Measurements from ENCODE around the gene CNP.
A peak's percentile ranks its signal among the peaks of the same experiment; 100 is the strongest.
"Not testable (repeated sequence)": the region's sequence is repeated elsewhere in the genome, so short reads cannot be mapped to it uniquely, and the experiment has no call there.

The CNP gene

GRCh38 chr17:42016941-42017865, 50.6 kb downstream of the CNP start, which contains the start of gene DNAJC7:
TSS of gene DNAJC7 (minus strand) at chr17:42017439. CDS start at chr17:42017416, 23 bp downstream.
- Histone ChIP-seq H3K36me3 (ENCODE audit: control insufficient read depth in 1 of 2, insufficient read depth in 2 of 2, low read length in 2 of 2) (peaks cover 2% of the 10 kb centered on the region in 2 donors), H3K4me1 (ENCODE audit: control insufficient read depth in 1 of 2, insufficient read depth in 2 of 2, low read length in 2 of 2) (peaks cover 35 to 41% of the 10 kb centered on the region in 2 donors), H3K27ac (ENCODE audit: low read depth, low read length) (peak within 1 kb of the TSS; percentile 86), H3K27me3 (ENCODE audit: control insufficient read depth in 1 of 2, insufficient read depth in 2 of 2, low read length in 2 of 2) (no peaks in the 10 kb centered on the region), H3K9me3 (ENCODE audit: control insufficient read depth in 1 of 2, low read length in 2 of 2) (no peaks in the 10 kb centered on the region), H3K9ac (ENCODE audit: low read depth in 1 of 2, low read length in 2 of 2) (peak within 1 kb of the TSS; percentile 99), H3K4me3 (ENCODE audit: low read depth in 1 of 2, low read length in 2 of 2) (peak within 1 kb of the TSS; percentile 98 to 99)

GRCh38 chr17:42017866-42018200, 51.2 kb downstream of the CNP start:
- no peaks in the 10 kb centered on the region for H3K9me3 ChIP-seq (ENCODE audit: control insufficient read depth in 1 of 2, low read length in 2 of 2)
- peak overlapping the region; percentile 86 for H3K27ac ChIP-seq (ENCODE audit: low read depth, low read length)
- H3K27me3 ChIP-seq (ENCODE audit: control insufficient read depth in 1 of 2, insufficient read depth in 2 of 2, low read length in 2 of 2), result no peaks in the 10 kb centered on the region
- peaks cover 35 to 37% of the 10 kb centered on the region in 2 donors for H3K4me1 ChIP-seq (ENCODE audit: control insufficient read depth in 1 of 2, insufficient read depth in 2 of 2, low read length in 2 of 2)
- peaks cover 5 to 9% of the 10 kb centered on the region in 2 donors for H3K36me3 ChIP-seq (ENCODE audit: control insufficient read depth in 1 of 2, insufficient read depth in 2 of 2, low read length in 2 of 2)
- peak overlapping the region; percentile 84 to 99 for H3K9ac ChIP-seq (ENCODE audit: low read depth in 1 of 2, low read length in 2 of 2)
- peak overlapping the region; percentile 98 to 99 for H3K4me3 ChIP-seq (ENCODE audit: low read depth in 1 of 2, low read length in 2 of 2)

GRCh38 chr17:42018339-42018738, 51.7 kb downstream of the CNP start:
- H3K4me1 ChIP-seq (ENCODE audit: control insufficient read depth in 1 of 2, insufficient read depth in 2 of 2, low read length in 2 of 2), result peaks cover 31 to 40% of the 10 kb centered on the region in 2 donors
- H3K9me3 ChIP-seq (ENCODE audit: control insufficient read depth in 1 of 2, low read length in 2 of 2), result no peaks in the 10 kb centered on the region
- H3K36me3 ChIP-seq (ENCODE audit: control insufficient read depth in 1 of 2, insufficient read depth in 2 of 2, low read length in 2 of 2), result peaks cover 5 to 13% of the 10 kb centered on the region in 2 donors
- peak overlapping the region; percentile 84 to 99 for H3K9ac ChIP-seq (ENCODE audit: low read depth in 1 of 2, low read length in 2 of 2)
- no peak overlapping the region for H3K27ac ChIP-seq (ENCODE audit: low read depth, low read length)
- H3K27me3 ChIP-seq (ENCODE audit: control insufficient read depth in 1 of 2, insufficient read depth in 2 of 2, low read length in 2 of 2), result no peaks in the 10 kb centered on the region
- H3K4me3 ChIP-seq (ENCODE audit: low read depth in 1 of 2, low read length in 2 of 2), result peak overlapping the region; percentile 98 to 99

GRCh38 chr17:42018988-42019387, 52.4 kb downstream of the CNP start:
- no peak overlapping the region for H3K4me3 ChIP-seq (ENCODE audit: low read depth in 1 of 2, low read length in 2 of 2)
- H3K27me3 ChIP-seq (ENCODE audit: control insufficient read depth in 1 of 2, insufficient read depth in 2 of 2, low read length in 2 of 2), result no peaks in the 10 kb centered on the region
- H3K27ac ChIP-seq (ENCODE audit: low read depth, low read length), result no peak overlapping the region
- H3K9ac ChIP-seq (ENCODE audit: low read depth in 1 of 2, low read length in 2 of 2), result no peak overlapping the region
- H3K4me1 ChIP-seq (ENCODE audit: control insufficient read depth in 1 of 2, insufficient read depth in 2 of 2, low read length in 2 of 2), result peaks cover 34 to 46% of the 10 kb centered on the region in 2 donors
- peaks cover 5 to 20% of the 10 kb centered on the region in 2 donors for H3K36me3 ChIP-seq (ENCODE audit: control insufficient read depth in 1 of 2, insufficient read depth in 2 of 2, low read length in 2 of 2)
- no peaks in the 10 kb centered on the region for H3K9me3 ChIP-seq (ENCODE audit: control insufficient read depth in 1 of 2, low read length in 2 of 2)

- H3K4me3 ChIP-seq (ENCODE audit: low read depth in 1 of 2, low read length in 2 of 2), result peak within 1 kb of the TSS; percentile 70 to 92
- peak within 1 kb of the TSS; percentile 83 to 97 for H3K9ac ChIP-seq (ENCODE audit: low read depth in 1 of 2, low read length in 2 of 2)
- H3K36me3 ChIP-seq (ENCODE audit: control insufficient read depth in 1 of 2, insufficient read depth in 2 of 2, low read length in 2 of 2), result peaks cover 5 to 23% of the 10 kb centered on the region in 2 donors
- H3K27ac ChIP-seq (ENCODE audit: low read depth, low read length), result no peak within 1 kb of the TSS
- H3K27me3 ChIP-seq (ENCODE audit: control insufficient read depth in 1 of 2, insufficient read depth in 2 of 2, low read length in 2 of 2), result no peaks in the 10 kb centered on the region
- H3K4me1 ChIP-seq (ENCODE audit: control insufficient read depth in 1 of 2, insufficient read depth in 2 of 2, low read length in 2 of 2), result peaks cover 40 to 54% of the 10 kb centered on the region in 2 donors
- no peaks in the 10 kb centered on the region for H3K9me3 ChIP-seq (ENCODE audit: control insufficient read depth in 1 of 2, low read length in 2 of 2)
Observed at GRCh38 chr17:42019509-42020404, 53.2 kb downstream of the CNP start, which contains the start of gene NKIRAS2. TSS of gene NKIRAS2 (plus strand) at chr17:42020090. CDS start at chr17:42021578, 1,488 bp downstream.

GRCh38 chr17:42020845-42021244, 54.2 kb downstream of the CNP start:
- H3K27me3 ChIP-seq (ENCODE audit: control insufficient read depth in 1 of 2, insufficient read depth in 2 of 2, low read length in 2 of 2); H3K27ac ChIP-seq (ENCODE audit: low read depth, low read length); H3K9me3 ChIP-seq (ENCODE audit: control insufficient read depth in 1 of 2, low read length in 2 of 2): not testable (repeated sequence)
- Histone ChIP-seq H3K36me3 (ENCODE audit: control insufficient read depth in 1 of 2, insufficient read depth in 2 of 2, low read length in 2 of 2) (peaks cover 5 to 23% of the 10 kb centered on the region in 2 donors), H3K9ac (ENCODE audit: low read depth in 1 of 2, low read length in 2 of 2) (peak overlapping the region; percentile 5 to 83), H3K4me3 (ENCODE audit: low read depth in 1 of 2, low read length in 2 of 2) (peak overlapping the region; percentile 70 to 92), H3K4me1 (ENCODE audit: control insufficient read depth in 1 of 2, insufficient read depth in 2 of 2, low read length in 2 of 2) (peaks cover 45 to 50% of the 10 kb centered on the region in 2 donors)

- Histone ChIP-seq H3K4me3 (ENCODE audit: low read depth in 1 of 2, low read length in 2 of 2) (no peak overlapping the region), H3K27me3 (ENCODE audit: control insufficient read depth in 1 of 2, insufficient read depth in 2 of 2, low read length in 2 of 2) (no peaks in the 10 kb centered on the region), H3K27ac (ENCODE audit: low read depth, low read length) (peak overlapping the region; percentile 47), H3K4me1 (ENCODE audit: control insufficient read depth in 1 of 2, insufficient read depth in 2 of 2, low read length in 2 of 2) (peaks cover 33% of the 10 kb centered on the region in 2 donors), H3K36me3 (ENCODE audit: control insufficient read depth in 1 of 2, insufficient read depth in 2 of 2, low read length in 2 of 2) (peaks cover 5 to 23% of the 10 kb centered on the region in 2 donors), H3K9ac (ENCODE audit: low read depth in 1 of 2, low read length in 2 of 2) (no peak overlapping the region), H3K9me3 (ENCODE audit: control insufficient read depth in 1 of 2, low read length in 2 of 2) (no peaks in the 10 kb centered on the region)
Observed at GRCh38 chr17:42023524-42024349, 57.1 kb downstream of the CNP start.

- Histone ChIP-seq H3K4me3 (ENCODE audit: low read depth in 1 of 2, low read length in 2 of 2) (no peak overlapping the region), H3K27me3 (ENCODE audit: control insufficient read depth in 1 of 2, insufficient read depth in 2 of 2, low read length in 2 of 2) (no peaks in the 10 kb centered on the region), H3K36me3 (ENCODE audit: control insufficient read depth in 1 of 2, insufficient read depth in 2 of 2, low read length in 2 of 2) (peaks cover 5 to 23% of the 10 kb centered on the region in 2 donors), H3K9me3 (ENCODE audit: control insufficient read depth in 1 of 2, low read length in 2 of 2) (no peaks in the 10 kb centered on the region), H3K4me1 (ENCODE audit: control insufficient read depth in 1 of 2, insufficient read depth in 2 of 2, low read length in 2 of 2) (peaks cover 33% of the 10 kb centered on the region in 2 donors), H3K9ac (ENCODE audit: low read depth in 1 of 2, low read length in 2 of 2) (no peak overlapping the region), H3K27ac (ENCODE audit: low read depth, low read length) (no peak overlapping the region)
Observed at GRCh38 chr17:42025191-42025579, 58.6 kb downstream of the CNP start.

- no peak overlapping the region for H3K27ac ChIP-seq (ENCODE audit: low read depth, low read length)
- peaks cover 27% of the 10 kb centered on the region in 2 donors for H3K4me1 ChIP-seq (ENCODE audit: control insufficient read depth in 1 of 2, insufficient read depth in 2 of 2, low read length in 2 of 2)
- peaks cover 5 to 23% of the 10 kb centered on the region in 2 donors for H3K36me3 ChIP-seq (ENCODE audit: control insufficient read depth in 1 of 2, insufficient read depth in 2 of 2, low read length in 2 of 2)
- H3K9me3 ChIP-seq (ENCODE audit: control insufficient read depth in 1 of 2, low read length in 2 of 2), result no peaks in the 10 kb centered on the region
- H3K27me3 ChIP-seq (ENCODE audit: control insufficient read depth in 1 of 2, insufficient read depth in 2 of 2, low read length in 2 of 2), result no peaks in the 10 kb centered on the region
- no peak overlapping the region for H3K9ac ChIP-seq (ENCODE audit: low read depth in 1 of 2, low read length in 2 of 2)
- H3K4me3 ChIP-seq (ENCODE audit: low read depth in 1 of 2, low read length in 2 of 2), result no peak overlapping the region
Observed at GRCh38 chr17:42025936-42026335, 59.3 kb downstream of the CNP start.
